Cardiac fibroblast (primary cell): ENCODE measurements around the gene GINS2.

Experiments used
- DNase-seq, 2 donors: peaks; one replicate each; pipeline versions ENCODE4 v3.0.0 to v3.0.0-alpha.2; 2010; ENCODE audit warnings: low read depth in 2 of 2
- H3K4me3 ChIP-seq, 2 donors: replicated peaks in 1 of 2; 1 replicate in 1 of 2; 2 replicates in 1 of 2; pipeline ENCODE4 v1.5.1; 2011; ENCODE audit warnings: low read depth in 2 of 2, low read length in 2 of 2, mild to moderate bottlenecking in 2 of 2, moderate library complexity in 1 of 2
- CTCF ChIP-seq: IDR thresholded peaks from one replicate; pipeline ENCODE4 v1.5.1; 2011; ENCODE audit warnings: low read depth, mild to moderate bottlenecking, low read length, inconsistent platforms

The GINS2 gene

GRCh38 chr16:85688586-85689284 is at the start of gene GINS2:
TSS of gene GINS2 (minus strand) at chr16:85688954. CDS start at chr16:85688898, 56 bp downstream.
- TF ChIP-seq CTCF: no peak
- DNase-seq: peak; percentile 84 to 93
- H3K4me3 ChIP-seq: peak within 1 kb of the TSS; percentile 70 to 75

GRCh38 chr16:85736921-85737320 is 48.2 kb upstream of the GINS2 start:
- no peak for DNase-seq
- TF ChIP-seq CTCF: no peak
- no peak overlapping the region for H3K4me3 ChIP-seq

- no peak for TF ChIP-seq CTCF
- no peak overlapping the region for H3K4me3 ChIP-seq
- no peak for DNase-seq
These were observed 47.2 kb upstream of the GINS2 start for GRCh38 chr16:85735946-85736345.

- DNase-seq: no peak
- no peak overlapping the region for H3K4me3 ChIP-seq
- TF ChIP-seq CTCF: no peak
These were observed 46.5 kb upstream of the GINS2 start for GRCh38 chr16:85735225-85735635.

- no peak overlapping the region for H3K4me3 ChIP-seq
- DNase-seq: no peak
- TF ChIP-seq CTCF: no peak
These were observed 45.7 kb upstream of the GINS2 start for GRCh38 chr16:85734311-85735017.

- no peak for TF ChIP-seq CTCF
- H3K4me3 ChIP-seq: no peak overlapping the region
- DNase-seq: peak; percentile 32 to 44
These were observed 45.1 kb upstream of the GINS2 start for GRCh38 chr16:85733839-85734170.
